ENCODE results near the gene ZNF609.
A peak's percentile ranks its signal among the peaks of the same experiment; 100 is the strongest.

ZNF609 gene

GRCh38 chr15:64443016-64443415 is 17.4 kb upstream of the ZNF609 start:
- no peak overlapping the region for H3K9ac ChIP-seq (ENCODE audit: low read length)
- H3K27ac ChIP-seq (ENCODE audit: low read depth, low read length) = no peak overlapping the region

GRCh38 chr15:64443747-64444621 is 16.4 kb upstream of the ZNF609 start:
- peaks cover 12% of the 10 kb centered on the region for H3K36me3 ChIP-seq (ENCODE audit: insufficient read depth, low read length)
- no peaks in the 10 kb centered on the region for H3K9me3 ChIP-seq (ENCODE audit: low read length)
- H3K4me1 ChIP-seq (ENCODE audit: insufficient read depth, low read length) = peaks cover 17% of the 10 kb centered on the region
- H3K9ac ChIP-seq (ENCODE audit: low read length) = no peak overlapping the region
- no peaks in the 10 kb centered on the region for H3K27me3 ChIP-seq (ENCODE audit: control insufficient read depth in 1 of 2, insufficient read depth in 2 of 2, low read length in 2 of 2)
- H3K4me3 ChIP-seq (ENCODE audit: low read depth in 1 of 2, low read length in 2 of 2) = no peak overlapping the region
- no peak overlapping the region for H3K27ac ChIP-seq (ENCODE audit: low read depth, low read length)

More at GRCh38 chr15:64443016-64443415, 17.4 kb upstream of the ZNF609 start:
- Histone ChIP-seq H3K4me3 (ENCODE audit: low read depth in 1 of 2, low read length in 2 of 2) (no peak overlapping the region), H3K9me3 (ENCODE audit: low read length) (no peaks in the 10 kb centered on the region), H3K4me1 (ENCODE audit: insufficient read depth, low read length) (peaks cover 17% of the 10 kb centered on the region), H3K27me3 (ENCODE audit: control insufficient read depth in 1 of 2, insufficient read depth in 2 of 2, low read length in 2 of 2) (no peaks in the 10 kb centered on the region), H3K36me3 (ENCODE audit: insufficient read depth, low read length) (peaks cover 12% of the 10 kb centered on the region)

- Histone ChIP-seq H3K9me3 (ENCODE audit: low read length) (no peaks in the 10 kb centered on the region), H3K4me1 (ENCODE audit: insufficient read depth, low read length) (peaks cover 17% of the 10 kb centered on the region), H3K9ac (ENCODE audit: low read length) (no peak overlapping the region), H3K27me3 (ENCODE audit: control insufficient read depth in 1 of 2, insufficient read depth in 2 of 2, low read length in 2 of 2) (no peaks in the 10 kb centered on the region), H3K36me3 (ENCODE audit: insufficient read depth, low read length) (peaks cover 12% of the 10 kb centered on the region), H3K4me3 (ENCODE audit: low read depth in 1 of 2, low read length in 2 of 2) (no peak overlapping the region), H3K27ac (ENCODE audit: low read depth, low read length) (no peak overlapping the region)
Observed at GRCh38 chr15:64444836-64445235, 15.5 kb upstream of the ZNF609 start.

- Histone ChIP-seq H3K36me3 (ENCODE audit: insufficient read depth, low read length) (peaks cover 15% of the 10 kb centered on the region), H3K9me3 (ENCODE audit: low read length) (no peaks in the 10 kb centered on the region), H3K27me3 (ENCODE audit: control insufficient read depth in 1 of 2, insufficient read depth in 2 of 2, low read length in 2 of 2) (no peaks in the 10 kb centered on the region), H3K4me3 (ENCODE audit: low read depth in 1 of 2, low read length in 2 of 2) (no peak overlapping the region), H3K4me1 (ENCODE audit: insufficient read depth, low read length) (peaks cover 18% of the 10 kb centered on the region), H3K9ac (ENCODE audit: low read length) (no peak overlapping the region), H3K27ac (ENCODE audit: low read depth, low read length) (no peak overlapping the region)
Observed at GRCh38 chr15:64447536-64448315, 12.7 kb upstream of the ZNF609 start.

GRCh38 chr15:64452988-64453688 is 7.2 kb upstream of the ZNF609 start:
- peaks cover 35% of the 10 kb centered on the region for H3K4me1 ChIP-seq (ENCODE audit: insufficient read depth, low read length)
- H3K27me3 ChIP-seq (ENCODE audit: control insufficient read depth in 1 of 2, insufficient read depth in 2 of 2, low read length in 2 of 2) = no peaks in the 10 kb centered on the region
- H3K9ac ChIP-seq (ENCODE audit: low read length) = no peak overlapping the region
- peak overlapping the region; percentile 32 for H3K27ac ChIP-seq (ENCODE audit: low read depth, low read length)
- H3K9me3 ChIP-seq (ENCODE audit: low read length) = no peaks in the 10 kb centered on the region
- H3K4me3 ChIP-seq (ENCODE audit: low read depth in 1 of 2, low read length in 2 of 2) = no peak overlapping the region
- peaks cover 3% of the 10 kb centered on the region for H3K36me3 ChIP-seq (ENCODE audit: insufficient read depth, low read length)

- H3K27ac ChIP-seq (ENCODE audit: low read depth, low read length) = peak overlapping the region; percentile 32
- peaks cover 3% of the 10 kb centered on the region for H3K36me3 ChIP-seq (ENCODE audit: insufficient read depth, low read length)
- H3K4me1 ChIP-seq (ENCODE audit: insufficient read depth, low read length) = peaks cover 35% of the 10 kb centered on the region
- H3K27me3 ChIP-seq (ENCODE audit: control insufficient read depth in 1 of 2, insufficient read depth in 2 of 2, low read length in 2 of 2) = no peaks in the 10 kb centered on the region
- H3K4me3 ChIP-seq (ENCODE audit: low read depth in 1 of 2, low read length in 2 of 2) = no peak overlapping the region
- no peaks in the 10 kb centered on the region for H3K9me3 ChIP-seq (ENCODE audit: low read length)
- no peak overlapping the region for H3K9ac ChIP-seq (ENCODE audit: low read length)
Observed at GRCh38 chr15:64453689-64454037, 6.7 kb upstream of the ZNF609 start.

- Histone ChIP-seq H3K9ac (ENCODE audit: low read length) (no peak overlapping the region), H3K4me3 (ENCODE audit: low read depth in 1 of 2, low read length in 2 of 2) (no peak overlapping the region), H3K36me3 (ENCODE audit: insufficient read depth, low read length) (peaks cover 3% of the 10 kb centered on the region), H3K9me3 (ENCODE audit: low read length) (no peaks in the 10 kb centered on the region), H3K27ac (ENCODE audit: low read depth, low read length) (no peak overlapping the region), H3K27me3 (ENCODE audit: control insufficient read depth in 1 of 2, insufficient read depth in 2 of 2, low read length in 2 of 2) (no peaks in the 10 kb centered on the region), H3K4me1 (ENCODE audit: insufficient read depth, low read length) (peaks cover 35% of the 10 kb centered on the region)
Observed at GRCh38 chr15:64454282-64454681, 6.1 kb upstream of the ZNF609 start.

GRCh38 chr15:64455961-64456371 is 4.4 kb upstream of the ZNF609 start:
- Histone ChIP-seq H3K4me1 (ENCODE audit: insufficient read depth, low read length) (peaks cover 35% of the 10 kb centered on the region), H3K27ac (ENCODE audit: low read depth, low read length) (peak overlapping the region; percentile 60), H3K4me3 (ENCODE audit: low read depth in 1 of 2, low read length in 2 of 2) (no peak overlapping the region), H3K9ac (ENCODE audit: low read length) (no peak overlapping the region), H3K27me3 (ENCODE audit: control insufficient read depth in 1 of 2, insufficient read depth in 2 of 2, low read length in 2 of 2) (no peaks in the 10 kb centered on the region), H3K9me3 (ENCODE audit: low read length) (no peaks in the 10 kb centered on the region), H3K36me3 (ENCODE audit: insufficient read depth, low read length) (no peaks in the 10 kb centered on the region)

GRCh38 chr15:64456634-64457108 is 3.7 kb upstream of the ZNF609 start:
- Histone ChIP-seq H3K9ac (ENCODE audit: low read length) (no peak overlapping the region), H3K36me3 (ENCODE audit: insufficient read depth, low read length) (no peaks in the 10 kb centered on the region), H3K4me3 (ENCODE audit: low read depth in 1 of 2, low read length in 2 of 2) (no peak overlapping the region), H3K4me1 (ENCODE audit: insufficient read depth, low read length) (peaks cover 37% of the 10 kb centered on the region), H3K27ac (ENCODE audit: low read depth, low read length) (peak overlapping the region; percentile 36), H3K27me3 (ENCODE audit: control insufficient read depth in 1 of 2, insufficient read depth in 2 of 2, low read length in 2 of 2) (no peaks in the 10 kb centered on the region), H3K9me3 (ENCODE audit: low read length) (no peaks in the 10 kb centered on the region)

GRCh38 chr15:64459066-64459781 is 1.2 kb upstream of the ZNF609 start:
- Histone ChIP-seq H3K36me3 (ENCODE audit: insufficient read depth, low read length) (no peaks in the 10 kb centered on the region), H3K9me3 (ENCODE audit: low read length) (no peaks in the 10 kb centered on the region), H3K4me3 (ENCODE audit: low read depth in 1 of 2, low read length in 2 of 2) (no peak overlapping the region), H3K4me1 (ENCODE audit: insufficient read depth, low read length) (peaks cover 48% of the 10 kb centered on the region), H3K9ac (ENCODE audit: low read length) (no peak overlapping the region), H3K27me3 (ENCODE audit: control insufficient read depth in 1 of 2, insufficient read depth in 2 of 2, low read length in 2 of 2) (no peaks in the 10 kb centered on the region), H3K27ac (ENCODE audit: low read depth, low read length) (peak overlapping the region; percentile 73)

Data from muscle layer of colon (tissue), 2 donors.